Measurements from ENCODE around the gene NUDCD2. TPM values are rescaled to one million over a fixed set of nuclear protein-coding genes. Genes with fewer than 3 reads are reported as not detected.

NUDCD2 gene
- total and polyA plus RNA-seq, 9 of the 15 experiments (the other 6 are each of a cell fraction or from before 2014, with no cell fraction given), result 14.6 to 76.9 (median 32.5) TPM

- TF ChIP-seq ELK3 (CRISPR knock-in tag; IDR thresholded peaks at IDR 0.05) (no peak), PML (IDR thresholded peaks at IDR 0.05; ENCODE audit: low read length) (peak; percentile 69), MED1 (CRISPR knock-in tag; IDR thresholded peaks at IDR 0.05; ENCODE audit: borderline replicate concordance) (no peak), HCFC1 (IDR thresholded peaks at IDR 0.05; ENCODE audit: low read depth, low read length) (peak; percentile 23), BHLHE40 (IDR thresholded peaks at IDR 0.05; ENCODE audit: low read length) (no peak)
Observed at GRCh38 chr5:163460562-163461171, 765 bp upstream of the NUDCD2 start, which contains the start of gene HMMR (continued).

DNA sequence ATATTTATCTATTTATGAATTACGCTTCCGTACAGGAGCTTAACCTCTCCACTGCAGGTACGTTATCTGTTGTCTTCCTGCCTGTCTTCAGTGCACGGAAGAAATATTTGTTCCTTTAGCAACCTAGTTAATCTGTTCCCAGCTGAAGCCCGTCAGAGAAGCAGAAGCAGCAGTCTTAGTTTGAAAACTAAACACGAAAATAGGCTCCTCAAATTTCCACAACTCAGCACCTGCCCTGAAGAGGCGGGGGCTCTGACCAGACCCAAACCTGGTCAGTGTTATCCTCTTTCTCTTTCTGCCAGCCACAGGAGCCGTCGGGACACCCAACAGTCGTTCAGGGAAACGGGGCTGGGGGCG lies 462 bp downstream of the NUDCD2 start:
- H3K9me3 ChIP-seq (replicated peaks; ENCODE audit: control insufficient read depth, insufficient read depth, low read depth, low read length), result no peaks in the 10 kb centered on the region
- H3K4me2 ChIP-seq (ENCODE audit: insufficient read depth, low read length), result peak overlapping the region; percentile 94
- peaks cover 8 to 9% of the 10 kb centered on the region in 2 experiments; a peak in 4 of 5 replicates for H3K4me1 ChIP-seq (replicated peaks in 1 of 2; ENCODE audit: control insufficient read depth in 2 of 2, insufficient read depth in 2 of 2, low read length in 2 of 2)
- WGBS (ENCODE audit: insufficient coverage, low coverage, missing lambda C conversion rate), result 0% methylated on average over 11 of the region's 12 CpGs
- no peaks in the 10 kb centered on the region for H4K20me1 ChIP-seq (replicated peaks; ENCODE audit: control insufficient read depth, insufficient read depth, low read length)
- H3K9ac ChIP-seq (ENCODE audit: insufficient read depth in 1 of 2, low read depth in 2 of 2, low read length in 2 of 2), result peak overlapping the region; percentile 98 to 99
- H3K27me3 ChIP-seq (ENCODE audit: control insufficient read depth in 2 of 2, insufficient read depth in 2 of 2, low read length in 2 of 2), result no peaks in the 10 kb centered on the region
- ATAC-seq (no peak; the same call in 2 of the 3 replicates), DNase-seq (ENCODE audit: extremely low read depth in 1 of 4, low spot score in 3 of 4) (no peak), FAIRE-seq (no peak)
- peak overlapping the region; percentile 70 for H3K4me3 ChIP-seq
- no peaks in the 10 kb centered on the region for H3K9me1 ChIP-seq (ENCODE audit: control insufficient read depth, insufficient read depth, low read length)
- POLR2A ChIA-PET, result interaction anchor here (1.1 to 6.9 kb wide), 9 partner anchors 10 to 104 kb away, joined by 3 to 126 read pairs (median 12); partner anchors contain the start of genes CCNG1 and MAT2B
- H3K27ac ChIP-seq (ENCODE audit: extremely low read depth, low read depth, low read length), result peak overlapping the region; percentile 100
- in situ Hi-C loops (cut with MboI) (no loop called here), intact Hi-C loops (cut with micrococcal nuclease) (loop anchor here (1.0 kb wide), 1 partner anchor 22 kb away; the partner anchor contains the start of gene CCNG1)
- peaks cover 90% of the 10 kb centered on the region for H3K79me2 ChIP-seq (ENCODE audit: control insufficient read depth, insufficient read depth, low read length)
- H2AFZ ChIP-seq (ENCODE audit: low read depth, low read length), result peak overlapping the region; percentile 99; the same call in 1 of the 2 replicates
- CTCF ChIA-PET (ENCODE audit: low intra/inter-chr PET ratio), result no interaction called here
- peaks cover 34% of the 10 kb centered on the region for H3K36me3 ChIP-seq (ENCODE audit: control insufficient read depth, insufficient read depth, low read length)
- BruUV-seq (replicated peaks), result TSS peak; percentile 63
- TF ChIP-seq LARP7 (IDR thresholded peaks at IDR 0.05), result no peak
- TF ChIP-seq BACH1 (tag; IDR thresholded peaks at IDR 0.05), result no peak
- TF ChIP-seq THAP7 (CRISPR knock-in tag; IDR thresholded peaks at IDR 0.05), result no peak
- peak; percentile 76 for TF ChIP-seq BRD4 (IDR thresholded peaks at IDR 0.05)
- TF ChIP-seq SMARCA4 (IDR thresholded peaks at IDR 0.05), result 0 out of 2 replicates have a peak, but pooled peaks have one; percentile 24
- TF ChIP-seq, protein P1, sequence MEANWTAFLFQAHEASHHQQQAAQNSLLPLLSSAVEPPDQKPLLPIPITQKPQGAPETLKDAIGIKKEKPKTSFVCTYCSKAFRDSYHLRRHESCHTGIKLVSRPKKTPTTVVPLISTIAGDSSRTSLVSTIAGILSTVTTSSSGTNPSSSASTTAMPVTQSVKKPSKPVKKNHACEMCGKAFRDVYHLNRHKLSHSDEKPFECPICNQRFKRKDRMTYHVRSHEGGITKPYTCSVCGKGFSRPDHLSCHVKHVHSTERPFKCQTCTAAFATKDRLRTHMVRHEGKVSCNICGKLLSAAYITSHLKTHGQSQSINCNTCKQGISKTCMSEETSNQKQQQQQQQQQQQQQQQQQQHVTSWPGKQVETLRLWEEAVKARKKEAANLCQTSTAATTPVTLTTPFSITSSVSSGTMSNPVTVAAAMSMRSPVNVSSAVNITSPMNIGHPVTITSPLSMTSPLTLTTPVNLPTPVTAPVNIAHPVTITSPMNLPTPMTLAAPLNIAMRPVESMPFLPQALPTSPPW (CRISPR knock-in tag; IDR thresholded peaks at IDR 0.05), result no peak; the same call in 1 of the 2 replicates
- no peak for TF ChIP-seq NKRF (IDR thresholded peaks at IDR 0.05; ENCODE audit: borderline replicate concordance)
- no peak for TF ChIP-seq SNRNP70 (optimal IDR thresholded peaks at IDR 0.05; ENCODE audit: low read depth, low read length)
- no peak for TF ChIP-seq PPARD (CRISPR knock-in tag; IDR thresholded peaks at IDR 0.05)
- TF ChIP-seq HNRNPH1 (optimal IDR thresholded peaks at IDR 0.05; ENCODE audit: low read depth, low read length), result no peak
- no peak for TF ChIP-seq TRIM28 (IDR thresholded peaks at IDR 0.05)
- no peak for TF ChIP-seq TEAD2 (tag; IDR thresholded peaks at IDR 0.05)
- 0 out of 2 replicates have a peak, but pooled peaks have one; percentile 12 for TF ChIP-seq FOXJ2 (tag; IDR thresholded peaks at IDR 0.05)

Data from K562 (cell line).